ENCODE results near the gene EPN2. TPM values are rescaled to one million over a fixed set of nuclear protein-coding genes. Genes with fewer than 3 reads are reported as not detected.
"Not testable (repeated sequence)": the region's sequence is repeated elsewhere in the genome, so short reads cannot be mapped to it uniquely, and the experiment has no call there.

Gene EPN2
- total RNA-seq = 30.8 and 44.7 TPM in 2 replicates

DNA sequence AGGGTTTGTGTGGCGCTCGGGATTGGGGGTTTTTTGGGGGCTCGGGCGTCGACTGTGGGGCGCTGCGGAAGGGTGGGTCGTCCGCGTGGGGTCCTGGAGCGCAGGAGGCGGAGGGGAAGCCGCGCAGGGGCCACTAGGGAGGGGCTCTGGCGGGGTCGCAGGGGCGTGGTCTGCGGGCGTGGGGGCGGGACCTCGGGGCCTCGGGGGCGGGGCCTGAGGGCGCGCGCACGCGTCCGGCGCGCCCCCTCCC lies at the start of gene EPN2:
EPN2 (plus strand) TSS at position 228 of the 250 bp plus-strand sequence. CDS start 45,754 bp downstream, outside the sequence.
- not testable (repeated sequence) for DNase-seq (ENCODE audit: low read depth, low spot score)

DNA sequence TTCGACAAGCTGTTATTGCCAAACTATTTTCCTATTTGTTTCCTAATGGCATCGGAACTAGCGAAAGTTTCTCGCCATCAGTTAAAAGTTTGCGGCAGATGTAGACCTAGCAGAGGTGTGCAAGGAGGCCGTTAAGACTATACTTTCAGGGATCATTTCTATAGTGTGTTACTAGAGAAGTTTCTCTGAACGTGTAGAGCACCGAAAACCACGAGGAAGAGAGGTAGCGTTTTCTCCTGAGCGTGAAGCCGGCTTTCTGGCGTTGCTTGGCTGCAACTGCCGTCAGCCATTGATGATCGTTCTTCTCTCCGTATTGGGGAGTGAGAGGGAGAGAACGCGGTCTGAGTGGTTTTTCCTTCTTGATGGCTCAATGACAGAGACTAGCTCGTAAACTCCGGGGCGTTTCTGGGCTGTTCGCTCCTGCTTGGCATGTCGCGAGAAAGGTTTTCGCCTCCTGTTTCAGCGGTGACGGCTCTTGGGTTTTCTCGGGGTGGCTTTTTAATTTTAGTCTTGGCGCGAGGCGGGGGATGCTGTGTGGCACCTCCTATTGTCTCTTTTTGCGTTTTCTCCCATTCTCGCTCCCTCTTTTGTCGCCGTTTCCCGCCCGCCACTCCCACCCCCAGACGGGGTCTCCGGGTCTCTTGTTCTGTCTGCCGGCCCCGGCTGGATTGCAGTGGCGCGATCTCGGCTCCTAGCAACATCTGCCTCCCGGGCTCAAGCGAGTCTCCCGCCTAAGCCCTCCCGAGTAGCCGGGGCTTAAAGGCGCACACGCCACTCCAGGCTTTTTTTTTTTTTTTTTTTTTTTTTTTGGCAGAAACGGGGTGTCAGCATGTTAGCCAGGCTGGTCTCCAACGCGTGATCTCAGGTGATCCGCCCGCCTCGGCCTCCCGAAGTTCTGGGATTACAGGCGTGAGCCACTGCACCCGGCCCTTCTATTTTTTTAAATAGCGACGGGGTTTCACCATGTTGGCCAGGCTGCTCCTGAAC lies 49.0 kb upstream of the EPN2 start:
- not testable (repeated sequence) for DNase-seq (ENCODE audit: low read depth, low spot score)

DNA sequence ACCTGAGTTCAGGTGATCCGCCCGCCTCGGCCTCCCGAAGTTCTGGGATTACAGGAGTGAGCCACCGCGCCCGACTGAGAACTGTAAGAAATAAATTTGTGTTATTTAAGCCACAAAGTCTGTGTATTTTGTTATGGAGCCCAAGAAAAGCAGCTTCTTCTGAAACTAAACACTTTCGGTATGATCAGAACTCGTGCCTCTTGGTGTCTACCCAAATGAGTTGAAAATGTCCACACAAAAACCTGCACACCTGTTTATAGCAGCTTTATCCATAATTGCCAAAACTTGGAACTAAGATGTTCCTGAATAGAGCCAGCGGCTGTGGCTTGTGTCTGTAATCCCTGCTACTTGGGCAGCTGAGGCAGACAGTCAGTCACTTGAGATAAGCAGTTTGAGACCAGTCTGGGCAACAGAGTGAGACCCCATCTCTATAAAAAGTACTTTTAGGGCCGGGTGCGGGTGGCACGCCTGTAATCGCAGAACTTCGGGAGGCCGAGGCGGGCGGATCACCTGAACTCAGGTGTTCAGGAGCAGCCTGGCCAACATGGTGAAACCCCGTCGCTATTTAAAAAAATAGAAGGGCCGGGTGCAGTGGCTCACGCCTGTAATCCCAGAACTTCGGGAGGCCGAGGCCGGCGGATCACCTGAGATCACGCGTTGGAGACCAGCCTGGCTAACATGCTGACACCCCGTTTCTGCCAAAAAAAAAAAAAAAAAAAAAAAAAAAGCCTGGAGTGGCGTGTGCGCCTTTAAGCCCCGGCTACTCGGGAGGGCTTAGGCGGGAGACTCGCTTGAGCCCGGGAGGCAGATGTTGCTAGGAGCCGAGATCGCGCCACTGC lies 48.1 kb upstream of the EPN2 start:
- not testable (repeated sequence) for DNase-seq (ENCODE audit: low read depth, low spot score)

DNA sequence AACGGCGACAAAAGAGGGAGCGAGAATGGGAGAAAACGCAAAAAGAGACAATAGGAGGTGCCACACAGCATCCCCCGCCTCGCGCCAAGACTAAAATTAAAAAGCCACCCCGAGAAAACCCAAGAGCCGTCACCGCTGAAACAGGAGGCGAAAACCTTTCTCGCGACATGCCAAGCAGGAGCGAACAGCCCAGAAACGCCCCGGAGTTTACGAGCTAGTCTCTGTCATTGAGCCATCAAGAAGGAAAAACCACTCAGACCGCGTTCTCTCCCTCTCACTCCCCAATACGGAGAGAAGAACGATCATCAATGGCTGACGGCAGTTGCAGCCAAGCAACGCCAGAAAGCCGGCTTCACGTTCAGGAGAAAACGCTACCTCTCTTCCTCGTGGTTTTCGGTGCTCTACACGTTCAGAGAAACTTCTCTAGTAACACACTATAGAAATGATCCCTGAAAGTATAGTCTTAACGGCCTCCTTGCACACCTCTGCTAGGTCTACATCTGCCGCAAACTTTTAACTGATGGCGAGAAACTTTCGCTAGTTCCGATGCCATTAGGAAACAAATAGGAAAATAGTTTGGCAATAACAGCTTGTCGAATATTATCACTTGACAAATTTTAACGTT lies 47.3 kb upstream of the EPN2 start:
- DNase-seq (ENCODE audit: low read depth, low spot score) = not testable (repeated sequence)

DNA sequence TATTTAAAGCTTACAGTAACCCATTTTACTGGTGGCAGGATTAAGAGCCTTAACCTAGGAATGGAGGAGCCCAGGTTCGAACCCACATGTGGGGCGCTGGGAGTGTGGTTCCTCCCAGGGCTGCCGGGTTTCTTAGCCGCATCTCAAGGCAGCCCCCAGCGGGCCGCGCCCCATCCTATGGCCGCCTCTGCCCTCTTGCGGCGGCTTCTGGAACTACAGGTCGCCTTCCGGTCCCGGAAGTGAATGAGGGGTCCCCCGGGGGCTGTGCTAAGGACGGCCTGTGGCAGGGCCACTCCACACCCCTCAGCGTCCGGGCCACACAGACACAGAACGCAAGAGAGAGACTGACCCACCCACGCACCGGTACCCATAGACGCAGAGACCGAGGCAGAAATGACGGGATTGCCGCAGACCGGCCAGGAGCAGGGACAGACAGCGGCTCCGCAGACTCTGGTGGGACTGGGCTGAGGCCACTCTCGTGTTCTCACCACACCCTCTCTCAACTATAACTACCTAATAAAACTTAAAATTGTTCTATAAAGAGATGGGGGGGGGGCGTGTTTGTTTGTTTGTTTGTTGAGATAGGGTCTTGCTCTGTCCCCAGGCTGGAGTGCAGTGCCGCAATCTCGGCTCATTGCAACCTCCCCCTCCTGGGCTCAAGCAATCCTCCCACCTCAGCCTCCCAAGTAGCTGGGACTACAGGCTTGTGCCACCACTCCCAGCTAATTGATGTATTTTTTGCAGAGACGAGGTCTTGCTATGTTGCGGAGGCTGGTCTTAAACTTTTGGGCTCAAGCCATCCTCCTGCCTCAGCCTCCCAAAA lies 40.6 kb upstream of the EPN2 start:
- not testable (repeated sequence) for DNase-seq (ENCODE audit: low read depth, low spot score)

DNA sequence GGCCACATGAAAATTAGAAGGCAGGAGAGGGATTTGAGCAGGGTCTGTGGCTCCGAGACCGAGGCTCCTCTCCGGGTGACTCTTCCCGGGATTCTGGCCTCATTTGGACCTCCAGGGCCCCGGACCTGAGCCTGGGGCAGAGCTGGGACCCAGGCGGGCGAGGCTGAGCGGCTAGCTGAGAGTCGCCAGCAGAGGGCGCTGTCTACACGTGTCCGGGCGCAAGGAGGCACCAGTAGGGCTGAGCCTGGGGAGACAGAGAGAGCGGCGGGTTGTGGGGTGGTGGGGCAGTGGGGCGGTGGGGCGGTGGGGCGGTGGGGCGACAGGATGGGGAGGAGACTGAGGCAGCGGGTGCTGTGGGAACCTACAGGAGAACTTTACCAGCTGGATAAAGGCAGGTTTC lies 34.7 kb upstream of the EPN2 start:
- not testable (repeated sequence) for DNase-seq (ENCODE audit: low read depth, low spot score)

DNA sequence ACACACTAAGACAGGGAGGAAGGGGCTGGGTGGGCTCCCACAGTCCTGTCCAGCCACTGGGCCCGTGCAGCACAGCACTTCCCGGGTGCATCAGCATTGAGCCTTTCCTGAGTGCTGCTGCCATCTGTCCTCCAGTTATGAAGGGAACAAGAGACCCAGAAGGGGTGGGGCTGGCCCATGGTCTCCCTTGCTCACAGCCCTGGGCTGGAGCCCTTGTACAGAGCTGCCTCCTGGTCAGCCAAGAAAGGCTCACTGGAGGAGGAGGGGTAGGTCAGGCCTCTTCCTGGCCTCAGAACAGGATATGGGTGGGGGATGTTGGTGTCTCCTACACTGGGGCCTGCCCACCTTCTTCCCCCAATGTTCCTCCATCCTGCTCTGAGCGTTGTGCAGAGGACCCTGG lies 33.7 kb upstream of the EPN2 start:
- not testable (repeated sequence) for DNase-seq (ENCODE audit: low read depth, low spot score)

DNA sequence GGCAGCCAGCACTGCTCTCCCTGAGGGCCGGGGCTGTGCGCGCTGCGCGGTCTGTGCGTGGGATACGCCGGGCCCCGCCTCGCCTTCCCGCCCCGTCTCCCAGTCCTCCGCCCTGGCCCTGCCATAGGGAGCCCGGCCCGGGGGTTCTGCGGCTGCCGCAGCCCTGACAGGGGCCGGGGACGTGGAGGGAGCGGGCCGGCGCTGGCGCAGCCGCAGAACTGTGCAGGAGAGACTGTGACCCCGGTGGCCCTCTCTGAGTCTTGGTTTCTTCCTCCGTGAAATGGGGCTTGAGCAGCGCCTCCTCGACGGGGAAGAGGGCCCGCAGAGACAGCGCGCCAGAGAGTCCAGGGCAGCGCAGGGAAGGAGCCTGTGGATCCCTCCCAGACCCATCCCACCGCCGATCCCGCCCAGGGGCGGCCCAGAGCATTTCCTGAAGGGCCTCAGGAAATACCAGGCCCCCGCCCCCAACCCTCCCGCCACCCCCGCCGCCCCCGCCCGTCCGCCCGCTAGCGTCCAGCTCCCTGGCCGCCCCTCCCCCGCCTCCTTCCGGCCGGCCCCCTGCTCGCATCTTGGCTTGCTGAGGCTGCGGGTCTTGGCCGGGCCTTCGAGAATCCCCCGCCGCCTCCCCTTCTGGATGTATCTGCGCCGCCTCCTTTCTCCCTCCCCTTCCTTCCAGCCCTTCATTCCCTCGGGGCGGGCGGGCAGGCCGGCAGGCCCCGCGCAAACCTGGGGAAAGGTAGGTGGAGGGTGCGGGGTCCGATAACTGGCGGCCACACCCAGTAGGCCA lies 21.9 kb upstream of the EPN2 start:
- DNase-seq (ENCODE audit: low read depth, low spot score) = not testable (repeated sequence)

DNA sequence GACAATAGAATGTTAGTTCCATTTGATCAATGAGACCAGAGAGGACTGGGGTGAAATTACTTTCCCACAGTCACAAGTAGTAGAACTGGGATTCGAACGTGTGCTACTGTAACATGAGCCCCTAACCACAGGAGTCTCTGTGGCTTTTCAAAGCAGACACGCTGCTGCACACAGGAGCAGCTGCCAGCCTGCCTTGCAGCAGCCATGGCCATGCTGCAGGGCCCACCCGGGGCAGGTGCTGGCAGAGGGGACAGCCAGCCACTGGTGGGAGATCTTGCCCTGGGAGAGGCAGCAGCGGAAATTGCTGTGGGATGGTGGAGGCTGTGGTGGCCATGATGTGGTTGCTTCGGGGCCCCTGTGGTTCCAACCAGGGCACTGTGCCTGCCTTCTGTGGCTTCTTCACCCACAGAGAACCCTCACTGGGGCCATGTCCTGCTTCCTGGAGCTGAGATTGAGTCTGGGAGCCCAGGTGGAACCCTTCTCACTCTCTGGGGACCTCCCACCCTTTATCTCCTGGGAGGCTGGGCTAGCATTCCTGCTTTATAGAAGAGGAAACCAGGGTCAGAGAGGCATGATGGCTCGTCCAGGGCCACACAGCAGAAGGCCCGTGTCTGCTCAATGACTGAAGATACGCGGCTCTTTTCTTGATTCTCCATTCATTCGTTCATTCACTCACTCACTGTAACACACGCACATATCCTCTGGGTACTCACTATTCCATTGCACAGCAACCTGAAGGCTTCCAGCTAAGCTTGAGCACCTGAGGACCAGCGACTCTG lies 20.8 kb upstream of the EPN2 start:
- not testable (repeated sequence) for DNase-seq (ENCODE audit: low read depth, low spot score)

DNA sequence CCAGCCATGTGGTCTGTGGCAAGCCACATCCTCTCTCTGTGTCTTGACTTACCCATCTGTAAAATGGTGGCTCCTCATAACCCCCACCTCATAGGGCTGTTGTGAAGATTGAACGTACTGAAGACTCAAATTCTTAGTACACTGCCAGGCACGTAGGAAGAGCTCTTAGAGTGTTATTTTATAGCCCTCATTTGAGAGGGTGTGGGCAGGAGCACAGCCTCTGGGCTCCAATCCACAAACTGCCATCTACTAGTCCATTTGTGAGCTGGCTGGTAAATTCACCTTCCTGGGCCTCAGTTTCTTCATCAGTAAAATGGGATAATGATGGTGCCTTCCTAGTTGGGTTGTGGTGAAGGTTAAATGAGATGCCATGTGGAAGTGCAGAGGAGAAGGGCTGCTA lies 18.3 kb upstream of the EPN2 start:
- DNase-seq (ENCODE audit: low read depth, low spot score) = not testable (repeated sequence)

DNA sequence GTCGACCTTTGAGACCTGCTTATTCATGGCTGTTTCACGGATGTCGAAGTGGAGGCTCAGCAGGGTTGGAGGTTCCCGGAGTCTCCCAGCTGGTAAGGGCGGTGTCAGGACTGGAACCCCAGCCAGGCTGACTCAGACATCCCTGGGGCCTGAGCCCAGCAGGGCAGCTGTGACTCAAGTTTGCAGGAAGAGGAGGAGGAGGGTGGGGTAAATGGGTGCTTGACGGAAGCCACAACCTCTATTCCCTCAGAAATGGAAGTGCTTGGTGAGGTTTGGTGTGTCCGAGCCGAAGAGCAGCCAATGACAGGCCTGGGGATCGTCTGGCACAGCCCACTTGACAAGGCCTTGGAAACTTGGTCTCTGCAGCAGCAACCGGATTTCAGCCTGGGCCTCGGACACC lies 17.8 kb upstream of the EPN2 start:
- not testable (repeated sequence) for DNase-seq (ENCODE audit: low read depth, low spot score)

DNA sequence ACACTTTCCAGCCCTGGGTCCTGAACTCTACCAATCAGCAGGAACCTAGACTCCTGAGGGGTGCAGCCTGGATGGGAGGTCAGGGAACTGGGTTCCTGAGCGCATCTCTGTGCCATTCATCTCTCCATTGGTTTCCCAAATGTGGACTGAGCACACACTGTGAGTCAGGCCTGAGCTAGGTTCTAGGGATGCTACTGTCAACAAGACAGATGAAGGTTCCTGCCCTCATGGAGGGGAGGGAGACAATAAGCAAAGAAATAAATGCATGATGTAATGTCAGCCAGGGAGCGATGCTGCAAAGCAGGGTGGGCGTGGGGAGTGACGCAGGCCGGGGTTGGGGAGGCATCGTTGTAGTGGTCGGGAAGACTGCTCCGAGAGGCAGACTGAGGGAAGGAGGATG lies 17.0 kb upstream of the EPN2 start:
- DNase-seq (ENCODE audit: low read depth, low spot score) = not testable (repeated sequence)

DNA sequence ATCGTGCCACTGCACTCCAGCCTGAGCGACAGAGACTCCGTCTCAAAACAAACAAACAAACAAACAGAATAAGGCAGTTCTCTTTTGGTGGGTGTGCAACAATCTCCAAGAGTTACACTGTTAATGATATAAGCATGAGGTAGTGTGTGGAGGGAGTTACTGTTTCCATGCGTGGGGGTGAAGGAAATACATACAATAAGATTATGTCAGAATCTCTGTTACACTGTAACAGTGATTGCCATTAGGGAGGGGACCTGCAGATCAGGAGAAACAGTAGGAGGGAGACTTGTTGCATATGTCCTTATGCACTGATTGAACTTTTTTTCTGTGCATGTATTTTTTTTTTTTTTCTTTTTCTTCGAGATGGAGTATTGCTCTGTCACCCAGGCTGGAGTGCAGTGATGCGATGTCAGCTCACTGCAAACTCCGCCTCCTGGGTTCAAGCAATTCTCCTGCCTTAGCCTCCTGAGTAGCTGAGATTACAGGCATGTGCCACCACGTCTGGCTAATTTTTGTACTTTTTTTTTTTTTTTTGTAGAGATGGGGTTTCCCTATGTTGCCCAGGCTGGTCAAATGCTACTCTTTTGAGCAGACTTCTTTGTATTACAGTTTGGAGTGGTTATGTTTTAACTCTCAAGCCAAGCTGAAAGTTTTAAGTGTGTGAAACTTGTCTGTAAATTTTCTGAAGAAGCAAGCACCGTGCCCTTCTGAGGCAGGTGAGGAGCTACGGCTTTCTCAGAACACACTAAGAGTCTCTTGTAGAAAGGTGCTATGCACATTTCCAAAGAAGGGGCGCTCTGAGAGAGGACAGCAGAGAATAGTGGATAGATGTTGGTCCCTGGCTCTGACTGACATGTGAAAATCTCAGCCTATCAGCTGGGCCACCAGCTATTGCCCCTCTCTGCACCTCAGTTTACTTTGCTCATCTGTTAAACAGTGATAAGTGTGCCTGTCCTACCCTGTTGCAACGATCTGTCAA lies 10.3 kb upstream of the EPN2 start:
- not testable (repeated sequence) for DNase-seq (ENCODE audit: low read depth, low spot score)

DNA sequence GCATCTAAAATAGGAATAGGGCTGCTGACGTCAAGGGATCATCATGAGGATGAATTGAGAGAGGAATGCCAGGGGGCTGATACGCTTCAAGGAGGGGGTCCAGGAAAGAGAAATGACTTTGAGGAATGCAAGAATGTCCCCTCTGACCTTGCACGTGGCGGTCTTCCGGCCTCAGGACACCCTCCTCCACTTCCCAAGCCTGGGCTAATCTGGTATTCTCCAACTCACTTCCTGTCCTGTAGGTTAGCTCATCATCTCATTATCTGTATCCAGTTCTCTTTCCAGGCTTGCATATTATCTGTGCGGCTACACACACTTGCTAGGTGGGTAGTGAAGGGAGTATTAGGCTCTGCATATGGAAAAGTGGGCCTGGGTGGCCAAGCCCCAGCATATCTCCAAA lies 2.5 kb upstream of the EPN2 start:
- DNase-seq (ENCODE audit: low read depth, low spot score) = not testable (repeated sequence)

DNA sequence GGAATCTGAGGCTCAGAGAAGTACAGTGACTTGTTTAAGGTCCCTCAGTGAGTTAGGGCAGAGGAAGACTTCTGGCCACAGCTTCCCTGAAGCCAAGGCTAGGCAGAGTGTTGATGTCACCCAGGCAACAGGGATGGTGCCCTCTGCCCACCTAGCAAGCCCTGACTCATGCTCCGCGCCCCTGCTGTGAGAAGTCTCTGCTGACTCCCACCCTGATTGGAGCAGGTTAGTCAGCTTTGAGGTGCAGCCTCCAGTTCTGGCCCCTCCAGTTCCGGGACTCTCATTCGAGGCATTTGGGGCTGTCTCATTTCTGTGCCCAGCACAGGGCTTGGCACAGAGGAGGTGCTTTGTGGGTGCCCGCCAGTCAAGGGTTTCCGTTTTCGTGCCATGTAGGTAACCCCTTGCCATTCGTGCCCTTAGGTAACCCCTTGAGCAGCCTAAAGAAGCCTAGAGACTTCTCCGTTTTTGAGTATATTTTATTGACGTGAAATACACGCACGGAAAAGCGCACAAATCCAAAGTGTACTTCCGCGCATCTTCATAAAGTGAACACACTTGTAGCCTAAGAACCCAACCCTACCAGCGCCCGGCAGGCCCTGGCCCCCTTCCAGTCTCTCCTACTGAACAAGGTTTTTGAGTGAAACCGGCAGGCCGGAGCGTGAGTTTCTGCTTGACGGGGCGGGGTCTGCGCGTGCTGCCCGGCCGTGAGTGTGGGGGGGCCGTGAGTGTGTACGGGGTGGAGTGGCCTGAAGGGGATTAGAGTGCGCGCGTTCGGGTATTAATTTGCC lies 621 bp upstream of the EPN2 start:
- not testable (repeated sequence) for DNase-seq (ENCODE audit: low read depth, low spot score)

DNA sequence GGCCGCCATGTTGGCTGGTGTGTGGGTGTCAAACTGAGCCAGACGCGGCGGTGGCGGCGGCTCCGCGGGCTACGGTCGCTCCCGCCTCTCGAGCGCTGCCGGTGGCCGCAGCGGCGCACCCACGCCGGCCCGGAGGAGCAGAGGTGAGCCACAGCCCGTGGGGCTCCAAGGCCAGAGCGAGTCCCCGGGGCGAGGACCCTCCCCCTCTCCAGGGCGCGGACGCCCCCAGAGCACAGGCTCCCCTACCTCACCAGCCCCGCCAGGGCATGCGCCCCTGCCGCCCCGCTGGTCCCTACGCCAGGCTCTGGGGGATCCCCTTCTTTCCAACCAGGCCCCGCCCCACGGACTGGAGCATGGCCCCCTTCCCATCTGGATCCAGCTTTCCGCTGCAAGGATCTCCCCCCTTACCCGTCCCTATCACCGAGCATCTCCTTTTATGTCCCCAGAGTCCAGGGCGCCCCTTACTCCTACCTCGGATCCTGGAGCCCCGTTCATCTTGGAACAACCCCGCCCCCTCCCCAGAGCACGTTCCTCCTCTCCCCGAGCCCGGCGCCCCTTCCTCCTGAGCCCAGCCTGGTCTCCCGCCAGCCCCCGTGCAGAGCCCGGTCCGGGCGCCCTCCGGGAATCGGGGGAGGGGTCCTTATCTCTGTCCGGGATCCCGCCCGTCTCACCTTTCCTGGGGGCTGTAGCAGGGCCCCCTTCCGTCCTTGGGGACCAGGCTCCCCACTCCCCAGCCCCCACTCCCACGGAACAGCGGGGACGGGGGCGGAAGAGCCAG lies 412 bp downstream of the EPN2 start:
- no peak for DNase-seq (ENCODE audit: low read depth, low spot score)

DNA sequence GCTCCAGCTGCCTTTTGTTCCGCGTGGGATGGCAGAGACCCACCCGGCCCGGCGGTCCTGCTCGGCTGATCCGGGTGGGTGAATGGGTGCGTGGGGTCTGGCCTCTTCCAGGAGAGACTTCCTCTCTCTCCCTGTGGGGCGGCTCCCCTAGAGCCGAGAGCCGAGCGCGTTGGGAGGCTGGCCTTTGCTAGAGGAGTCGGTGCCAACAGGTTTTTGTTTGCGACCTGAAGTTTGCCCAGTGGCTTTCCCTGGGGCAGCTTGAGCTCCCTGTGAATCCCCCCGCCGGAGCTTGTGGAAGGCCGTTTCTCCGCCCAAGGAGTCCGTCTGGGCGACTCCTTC lies 970 bp downstream of the EPN2 start:
- DNase-seq (ENCODE audit: low read depth, low spot score) = no peak

Data from pulmonary artery endothelial cell (primary cell).